ENCODE data around the gene TMEM116.
"Not testable (repeated sequence)": the region's sequence is repeated elsewhere in the genome, so short reads cannot be mapped to it uniquely, and the experiment has no call there.

The TMEM116 gene

GRCh38 chr12:111975161-111975931 lies 37.6 kb downstream of the TMEM116 start:
- DNase-seq, result no peak

- DNase-seq, result no peak
Measured at GRCh38 chr12:111971800-111972199, 41.2 kb downstream of the TMEM116 start.

GRCh38 chr12:111964935-111965334 lies 48.0 kb downstream of the TMEM116 start:
- DNase-seq, result no peak

- not testable (repeated sequence) for DNase-seq
Measured at GRCh38 chr12:111959518-111959917, 53.4 kb downstream of the TMEM116 start.

- DNase-seq, result not testable (repeated sequence)
Measured at GRCh38 chr12:111957224-111957623, 55.7 kb downstream of the TMEM116 start.

GRCh38 chr12:111954969-111955368 lies 58.0 kb downstream of the TMEM116 start:
- no peak for DNase-seq

GRCh38 chr12:111953455-111953854 lies 59.5 kb downstream of the TMEM116 start:
- no peak for DNase-seq

GRCh38 chr12:111952084-111952787 lies 60.7 kb downstream of the TMEM116 start:
- not testable (repeated sequence) for DNase-seq

- DNase-seq, result not testable (repeated sequence)
Measured at GRCh38 chr12:111950961-111951676, 61.8 kb downstream of the TMEM116 start.

GRCh38 chr12:111943929-111944328 lies 69.0 kb downstream of the TMEM116 start:
- DNase-seq, result no peak

- DNase-seq, result no peak
Measured at GRCh38 chr12:111942557-111942956, 70.4 kb downstream of the TMEM116 start.

GRCh38 chr12:111937429-111937828 lies 75.5 kb downstream of the TMEM116 start:
- no peak for DNase-seq

- DNase-seq, result no peak
Measured at GRCh38 chr12:111936869-111937268, 76.1 kb downstream of the TMEM116 start.

GRCh38 chr12:111932241-111932640 lies 80.7 kb downstream of the TMEM116 start:
- DNase-seq, result no peak

- no peak for DNase-seq
Measured at GRCh38 chr12:111927346-111927745, 85.6 kb downstream of the TMEM116 start.

- no peak for DNase-seq
Measured at GRCh38 chr12:111926631-111927030, 86.3 kb downstream of the TMEM116 start.

- no peak for DNase-seq
Measured at GRCh38 chr12:111925171-111925570, 87.8 kb downstream of the TMEM116 start.

GRCh38 chr12:111907740-111908139 lies 105.2 kb downstream of the TMEM116 start:
- no peak for DNase-seq

- no peak for DNase-seq
Measured at GRCh38 chr12:111905502-111905901, 107.5 kb downstream of the TMEM116 start.

GRCh38 chr12:111904446-111904975 lies 108.5 kb downstream of the TMEM116 start:
- DNase-seq, result no peak

- no peak for DNase-seq
Measured at GRCh38 chr12:111901182-111901581, 111.8 kb downstream of the TMEM116 start.

GRCh38 chr12:111894556-111894955 lies 118.4 kb downstream of the TMEM116 start:
- DNase-seq, result no peak

GRCh38 chr12:111893287-111893686 lies 119.7 kb downstream of the TMEM116 start:
- no peak for DNase-seq
